ENCODE results near the gene PLXNB3.

PLXNB3 gene

DNA sequence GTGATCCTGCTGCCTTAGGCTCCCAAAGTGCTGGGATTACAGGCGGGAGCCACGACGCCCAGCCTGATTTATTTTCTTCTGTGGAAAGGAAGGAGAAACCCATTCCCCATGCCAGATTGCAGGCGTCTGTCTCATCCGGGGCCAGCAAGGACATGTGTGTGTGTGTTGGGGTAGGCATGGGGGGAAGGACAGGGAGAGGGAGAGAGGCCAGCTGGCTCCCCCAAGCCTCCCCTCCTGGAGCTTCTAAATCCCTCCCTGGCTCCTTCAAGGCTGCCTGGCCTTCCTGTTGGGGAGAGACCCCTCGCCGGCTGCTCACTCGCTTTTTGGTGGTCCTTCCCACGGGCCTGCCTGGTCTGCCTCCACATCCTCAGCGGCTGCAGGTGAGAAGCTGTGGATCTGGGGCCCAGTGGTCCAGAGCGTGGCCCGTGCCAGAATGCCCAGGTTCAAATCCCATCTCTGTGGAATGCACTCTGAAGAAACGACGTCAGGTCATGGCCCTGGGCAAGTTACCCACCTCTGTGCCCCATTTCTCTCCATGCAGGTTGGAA, 1.3 kb upstream of the PLXNB3 start:
- no peak for DNase-seq

DNA sequence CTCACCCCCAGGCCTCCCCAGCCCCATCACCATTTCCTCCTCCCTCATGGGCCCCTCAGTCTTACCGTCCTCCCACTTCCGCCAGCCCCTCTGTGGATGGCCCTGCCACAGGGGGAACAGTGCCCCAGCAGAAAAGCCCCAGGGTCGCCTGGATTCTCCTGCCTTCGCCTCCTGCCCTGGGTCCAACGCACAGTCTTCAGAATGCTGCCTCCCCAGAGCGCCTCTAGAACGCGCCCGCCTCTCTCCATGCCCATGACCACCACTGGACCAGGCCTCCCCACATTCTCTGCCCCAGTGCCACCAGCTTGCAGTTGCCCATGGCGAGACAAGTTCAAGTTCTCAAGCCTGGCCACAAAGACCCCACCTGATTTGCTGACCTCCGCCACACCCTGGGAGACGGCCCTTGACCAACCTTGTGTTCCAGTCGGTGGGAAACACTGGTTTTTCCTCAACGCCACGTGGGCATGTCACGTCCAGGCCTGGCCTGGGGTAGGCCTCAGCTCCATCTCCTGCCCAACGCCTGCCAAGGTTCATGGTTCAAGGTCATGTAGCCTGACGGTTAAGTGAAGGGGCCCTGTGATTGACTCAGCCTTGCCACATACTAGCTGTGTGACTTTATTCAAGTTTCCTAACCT, 634 bp upstream of the PLXNB3 start:
- DNase-seq, result no peak

DNA sequence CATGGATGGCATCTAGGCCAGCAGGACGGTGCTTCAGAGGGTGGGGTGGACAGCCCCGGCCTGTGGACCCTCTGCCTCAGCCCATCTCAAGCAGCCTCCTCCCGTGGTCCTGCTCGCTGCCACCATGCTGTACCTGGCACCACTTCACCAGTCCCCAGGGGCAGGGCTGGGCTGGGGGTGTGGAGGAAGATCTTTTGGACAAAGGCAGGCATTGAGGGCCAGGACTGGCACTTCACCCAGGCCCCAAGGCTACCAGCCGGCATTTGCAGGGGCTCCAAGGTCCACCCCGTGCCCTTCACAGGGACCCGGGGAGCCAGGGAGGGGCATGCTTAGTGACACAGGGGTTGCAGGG, 713 bp downstream of the PLXNB3 start:
- no peak for DNase-seq

DNA sequence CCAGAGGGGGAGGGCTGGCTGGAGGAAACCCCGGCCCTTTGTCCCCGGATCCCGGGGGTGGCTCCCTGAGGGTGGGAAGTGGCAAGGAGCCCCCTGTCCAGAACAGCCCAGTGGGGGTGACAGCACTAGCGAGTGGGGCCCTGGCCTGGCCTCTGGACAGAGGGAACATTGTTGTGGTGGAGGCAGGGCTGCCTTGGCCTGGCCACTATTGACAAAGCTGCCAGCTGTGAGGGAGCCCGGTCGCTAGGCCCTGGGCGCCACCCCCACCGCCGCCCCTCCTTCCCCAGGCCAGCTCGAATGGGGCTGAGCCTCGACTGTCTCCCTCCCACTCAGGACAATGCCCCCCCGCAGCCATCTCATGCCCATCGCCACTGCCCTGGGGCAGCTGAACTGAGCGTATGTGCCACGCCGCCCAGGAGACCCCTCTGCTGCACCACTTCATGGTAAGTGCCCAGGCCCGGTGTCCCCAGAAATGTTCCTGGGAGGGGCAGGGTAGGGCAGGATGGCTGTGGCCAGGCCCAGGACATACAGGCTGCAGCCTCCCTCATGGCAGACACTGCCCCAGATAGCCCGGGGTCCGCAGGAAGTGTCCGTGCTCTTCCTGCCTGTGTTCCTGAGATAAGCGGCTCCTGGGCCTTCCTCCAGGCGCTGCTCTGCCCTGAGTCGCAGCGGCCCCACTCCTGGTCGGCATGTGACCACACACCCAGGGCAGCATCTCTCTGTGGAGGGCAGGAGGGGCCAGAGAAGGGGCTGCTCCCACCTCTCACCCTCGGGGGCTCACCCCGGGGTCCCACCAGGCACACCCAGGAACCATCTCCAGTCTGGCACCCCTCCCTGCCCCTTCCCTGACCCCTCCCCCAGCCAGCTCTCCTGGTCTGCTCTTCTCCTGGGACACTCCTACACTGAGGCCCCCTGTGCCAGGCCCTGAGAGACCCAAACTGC, 1.4 kb downstream of the PLXNB3 start:
- no peak for DNase-seq

DNA sequence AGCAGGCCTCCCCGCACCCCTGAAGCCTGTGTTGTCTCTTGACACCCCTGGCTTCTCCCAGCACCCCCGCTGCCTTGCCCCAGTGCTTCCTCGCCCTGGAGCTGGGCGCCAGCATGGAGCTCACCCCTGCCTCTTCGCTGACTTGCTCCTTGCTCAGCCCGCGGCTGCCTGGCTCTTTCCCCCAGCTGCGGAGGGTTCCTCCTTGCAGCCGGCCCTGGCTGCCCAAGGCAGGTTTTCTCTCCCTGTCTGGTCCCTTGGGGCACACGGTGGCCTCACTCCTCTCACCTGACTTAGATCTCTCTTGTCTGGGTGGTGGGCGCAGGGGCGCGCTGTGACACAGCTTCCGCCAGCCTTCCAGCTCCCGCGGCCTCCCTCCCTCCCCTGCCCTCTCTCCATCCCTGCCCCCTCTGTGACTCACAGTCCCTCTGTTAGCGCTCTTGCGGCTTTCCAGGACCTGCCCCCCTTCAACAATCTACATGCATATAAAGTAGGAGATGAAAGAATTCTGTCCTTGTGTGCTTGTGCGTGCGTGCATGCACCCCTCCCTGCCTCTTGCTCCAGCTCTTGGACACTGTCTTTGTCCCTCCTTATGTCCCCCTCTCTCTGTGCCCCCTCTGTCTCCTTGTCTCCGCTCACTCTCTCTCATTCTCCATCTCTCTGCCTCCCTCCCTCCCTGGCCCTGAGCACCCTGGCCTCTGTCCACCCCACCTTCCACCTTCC, 2.2 kb downstream of the PLXNB3 start:
- DNase-seq, result peak; percentile 57

DNA sequence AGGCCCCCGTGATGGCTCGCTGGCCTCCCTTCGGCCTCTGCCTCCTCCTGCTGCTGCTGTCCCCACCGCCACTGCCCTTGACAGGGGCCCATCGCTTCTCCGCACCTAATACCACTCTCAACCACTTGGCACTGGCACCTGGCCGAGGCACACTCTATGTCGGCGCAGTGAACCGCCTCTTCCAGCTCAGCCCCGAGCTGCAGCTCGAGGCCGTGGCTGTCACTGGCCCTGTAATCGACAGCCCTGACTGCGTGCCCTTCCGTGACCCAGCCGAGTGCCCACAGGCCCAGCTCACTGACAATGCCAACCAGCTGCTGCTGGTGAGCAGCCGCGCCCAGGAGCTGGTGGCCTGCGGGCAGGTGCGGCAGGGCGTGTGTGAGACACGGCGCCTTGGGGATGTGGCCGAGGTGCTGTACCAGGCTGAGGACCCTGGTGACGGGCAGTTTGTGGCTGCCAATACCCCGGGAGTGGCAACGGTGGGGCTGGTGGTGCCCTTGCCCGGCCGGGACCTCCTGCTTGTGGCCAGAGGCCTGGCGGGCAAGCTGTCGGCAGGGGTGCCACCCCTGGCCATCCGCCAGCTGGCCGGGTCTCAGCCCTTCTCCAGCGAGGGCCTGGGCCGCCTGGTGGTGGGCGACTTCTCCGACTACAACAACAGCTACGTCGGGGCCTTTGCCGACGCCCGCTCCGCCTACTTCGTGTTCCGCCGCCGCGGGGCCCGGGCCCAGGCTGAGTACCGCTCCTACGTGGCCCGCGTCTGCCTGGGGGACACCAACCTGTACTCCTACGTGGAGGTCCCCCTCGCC, 3.0 kb downstream of the PLXNB3 start:
- no peak for DNase-seq

DNA sequence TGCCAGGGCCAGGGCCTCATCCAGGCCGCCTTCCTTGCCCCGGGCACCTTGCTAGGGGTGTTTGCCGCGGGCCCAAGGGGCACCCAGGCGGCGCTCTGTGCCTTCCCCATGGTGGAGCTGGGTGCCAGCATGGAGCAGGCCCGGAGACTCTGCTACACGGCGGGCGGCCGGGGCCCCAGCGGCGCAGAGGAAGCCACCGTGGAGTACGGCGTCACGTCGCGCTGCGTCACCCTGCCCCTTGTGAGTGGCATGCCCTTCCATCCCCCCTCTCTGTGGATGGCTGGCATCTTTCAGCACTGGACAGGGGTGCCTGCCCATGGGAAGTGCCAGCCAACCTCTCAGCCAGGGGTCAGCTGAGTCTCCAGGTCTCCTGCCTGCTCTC, 3.6 kb downstream of the PLXNB3 start:
- DNase-seq, result no peak

DNA sequence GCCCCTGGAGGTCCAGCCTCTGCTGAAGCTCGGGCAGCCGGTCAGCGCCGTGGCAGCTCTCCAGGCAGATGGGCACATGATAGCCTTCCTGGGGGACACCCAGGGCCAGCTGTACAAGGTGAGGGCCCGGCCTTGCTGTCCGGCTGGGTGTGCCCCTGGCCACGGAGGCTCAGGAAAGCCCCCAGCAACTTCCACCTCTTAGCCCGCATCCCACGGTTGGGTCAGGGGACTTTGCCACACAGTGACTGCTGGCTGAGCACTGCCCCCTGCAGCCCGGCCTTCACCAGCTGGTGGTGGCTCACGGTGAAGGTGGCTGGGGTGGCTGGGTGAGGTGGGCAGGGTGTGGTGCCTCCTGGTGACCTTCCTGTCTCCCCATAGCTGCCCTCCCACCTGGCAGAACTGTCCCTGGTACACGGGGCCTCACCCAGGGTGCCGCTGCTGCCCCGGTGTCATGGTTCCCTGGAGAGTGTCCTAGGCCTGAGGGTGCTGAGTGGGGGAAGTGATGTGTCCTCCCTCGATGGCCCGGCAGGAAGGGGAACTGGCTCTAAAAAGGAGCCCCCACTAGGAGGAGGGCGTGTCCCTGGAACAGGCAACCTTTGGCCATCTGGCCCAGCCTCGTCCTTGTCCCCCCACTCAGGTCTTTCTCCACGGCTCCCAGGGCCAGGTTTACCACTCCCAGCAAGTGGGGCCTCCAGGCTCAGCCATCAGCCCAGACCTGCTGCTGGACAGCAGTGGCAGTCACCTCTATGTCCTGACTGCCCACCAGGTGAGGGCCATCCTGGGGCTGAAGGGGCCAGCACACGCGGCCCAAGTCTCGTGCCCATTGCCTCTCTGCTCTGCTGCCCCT, 4.5 kb downstream of the PLXNB3 start:
- no peak for DNase-seq

DNA sequence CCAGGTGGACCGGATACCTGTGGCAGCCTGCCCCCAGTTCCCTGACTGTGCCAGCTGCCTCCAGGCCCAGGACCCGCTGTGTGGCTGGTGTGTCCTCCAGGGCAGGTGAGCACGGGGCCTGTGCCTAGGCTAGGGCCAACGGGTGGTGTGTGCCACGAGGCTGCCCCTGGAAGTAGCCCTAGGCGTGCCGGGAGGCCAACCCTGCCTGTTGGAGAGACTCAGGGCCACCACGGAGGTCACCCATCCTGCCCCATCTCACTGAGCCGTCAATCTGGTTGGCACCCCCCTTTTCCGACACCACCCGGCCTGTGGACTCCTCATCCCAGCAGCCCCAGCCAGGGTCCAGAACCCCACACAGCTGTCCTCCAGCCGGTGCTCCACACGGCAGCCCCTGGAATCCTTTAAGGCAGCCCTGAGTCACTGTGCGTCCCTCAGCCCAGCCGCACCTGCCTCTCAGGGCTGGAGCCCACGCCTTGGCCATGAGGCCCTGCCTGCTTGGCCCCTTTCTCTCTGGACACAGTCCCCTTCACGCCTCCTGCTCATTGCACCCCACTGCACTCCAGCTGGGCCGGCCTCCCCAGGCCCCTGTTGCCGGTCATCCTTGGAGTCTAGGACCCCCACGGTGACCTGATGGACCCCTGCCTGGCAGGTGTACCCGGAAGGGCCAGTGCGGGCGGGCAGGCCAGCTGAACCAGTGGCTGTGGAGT, 5.3 kb downstream of the PLXNB3 start:
- no peak for DNase-seq

DNA sequence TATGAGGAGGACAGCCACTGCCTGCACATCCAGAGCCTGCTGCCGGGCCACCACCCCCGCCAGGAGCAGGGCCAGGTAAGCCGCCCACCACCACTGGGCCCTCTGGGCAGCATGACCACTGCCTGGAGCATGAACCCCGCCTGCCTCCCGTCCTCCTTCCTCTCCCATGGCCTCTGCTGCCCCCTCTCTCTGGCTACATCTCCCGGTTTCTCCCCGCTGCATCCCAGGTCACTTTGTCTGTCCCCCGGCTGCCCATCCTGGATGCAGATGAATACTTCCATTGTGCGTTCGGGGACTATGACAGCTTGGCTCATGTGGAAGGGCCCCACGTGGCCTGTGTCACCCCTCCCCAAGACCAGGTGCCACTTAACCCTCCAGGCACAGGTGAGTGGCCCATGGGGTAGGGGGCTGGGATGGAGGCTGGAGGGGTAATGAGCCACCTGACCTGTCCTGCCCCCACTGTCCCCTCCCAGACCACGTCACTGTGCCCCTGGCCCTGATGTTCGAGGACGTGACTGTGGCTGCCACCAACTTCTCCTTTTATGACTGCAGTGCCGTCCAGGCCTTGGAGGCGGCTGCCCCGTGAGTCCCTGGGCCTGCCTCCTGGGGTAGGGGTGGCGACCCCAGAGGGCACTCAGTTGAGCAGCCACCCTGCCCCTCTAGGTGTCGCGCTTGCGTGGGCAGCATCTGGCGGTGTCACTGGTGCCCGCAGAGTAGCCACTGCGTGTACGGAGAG, 6.0 kb downstream of the PLXNB3 start:
- DNase-seq, result no peak

DNA sequence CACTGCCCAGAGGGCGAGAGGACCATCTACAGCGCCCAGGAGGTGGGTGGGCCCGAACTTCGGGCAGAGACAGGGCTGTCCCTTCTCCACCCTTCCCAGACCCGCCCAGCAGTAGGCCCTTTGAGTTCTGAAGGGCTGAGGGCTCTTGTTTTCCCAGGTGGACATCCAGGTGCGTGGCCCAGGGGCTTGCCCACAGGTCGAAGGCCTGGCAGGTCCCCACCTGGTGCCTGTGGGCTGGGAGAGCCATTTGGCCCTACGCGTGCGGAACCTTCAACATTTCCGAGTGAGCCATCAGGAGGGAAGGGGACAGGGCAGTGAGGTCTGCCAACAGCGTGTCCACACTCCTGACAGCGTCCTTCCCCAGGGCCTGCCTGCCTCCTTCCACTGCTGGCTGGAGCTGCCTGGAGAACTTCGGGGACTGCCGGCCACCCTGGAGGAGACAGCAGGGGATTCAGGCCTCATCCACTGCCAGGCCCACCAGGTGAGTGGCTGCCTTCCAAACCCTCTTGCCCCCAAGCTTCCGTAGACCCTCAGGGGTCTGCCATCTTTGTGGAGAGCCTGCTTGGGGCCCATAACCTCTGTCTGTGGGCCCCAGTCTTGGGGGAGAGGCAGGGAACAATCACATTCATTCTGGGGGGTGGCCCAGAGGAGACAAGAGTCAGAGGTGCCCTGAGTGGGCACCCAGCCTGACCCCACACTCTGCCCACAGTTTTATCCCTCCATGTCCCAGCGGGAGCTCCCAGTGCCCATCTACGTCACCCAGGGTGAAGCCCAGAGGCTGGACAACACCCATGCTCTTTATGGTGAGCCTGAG, 6.8 kb downstream of the PLXNB3 start:
- no peak for DNase-seq

DNA sequence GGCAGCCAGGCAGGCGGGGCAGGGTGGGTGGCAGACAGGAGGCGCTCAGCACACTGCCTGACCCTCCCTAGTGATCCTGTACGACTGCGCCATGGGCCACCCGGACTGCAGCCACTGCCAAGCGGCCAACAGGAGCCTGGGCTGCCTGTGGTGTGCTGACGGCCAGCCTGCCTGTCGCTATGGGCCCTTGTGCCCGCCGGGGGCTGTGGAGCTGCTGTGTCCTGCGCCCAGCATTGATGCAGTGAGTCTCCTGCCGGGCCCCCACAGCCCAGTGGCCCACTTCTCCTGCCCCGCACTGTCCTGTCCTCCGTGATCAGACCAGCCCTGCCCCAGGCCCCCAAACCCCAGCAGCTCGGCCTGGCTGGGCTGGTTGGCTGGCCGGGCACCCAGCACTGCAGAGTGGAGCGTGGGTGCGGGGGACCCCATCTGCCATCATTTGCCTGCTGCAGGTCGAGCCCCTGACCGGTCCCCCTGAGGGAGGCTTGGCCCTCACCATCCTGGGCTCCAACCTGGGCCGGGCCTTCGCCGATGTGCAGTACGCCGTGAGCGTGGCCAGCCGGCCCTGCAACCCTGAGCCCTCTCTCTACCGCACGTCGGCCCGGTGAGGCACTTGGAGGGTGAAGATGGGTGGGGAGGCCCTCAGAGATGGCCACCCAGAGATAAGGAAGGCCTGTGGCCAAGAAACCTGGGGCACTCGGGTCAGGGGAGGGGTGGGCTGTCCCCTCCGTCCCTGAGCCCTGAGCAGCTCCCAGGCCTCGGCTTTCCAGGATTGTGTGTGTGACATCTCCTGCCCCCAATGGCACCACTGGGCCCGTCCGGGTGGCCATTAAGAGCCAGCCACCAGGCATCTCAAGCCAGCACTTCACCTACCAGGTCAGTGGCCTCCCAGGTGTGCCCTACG, 7.6 kb downstream of the PLXNB3 start:
- no peak for DNase-seq

DNA sequence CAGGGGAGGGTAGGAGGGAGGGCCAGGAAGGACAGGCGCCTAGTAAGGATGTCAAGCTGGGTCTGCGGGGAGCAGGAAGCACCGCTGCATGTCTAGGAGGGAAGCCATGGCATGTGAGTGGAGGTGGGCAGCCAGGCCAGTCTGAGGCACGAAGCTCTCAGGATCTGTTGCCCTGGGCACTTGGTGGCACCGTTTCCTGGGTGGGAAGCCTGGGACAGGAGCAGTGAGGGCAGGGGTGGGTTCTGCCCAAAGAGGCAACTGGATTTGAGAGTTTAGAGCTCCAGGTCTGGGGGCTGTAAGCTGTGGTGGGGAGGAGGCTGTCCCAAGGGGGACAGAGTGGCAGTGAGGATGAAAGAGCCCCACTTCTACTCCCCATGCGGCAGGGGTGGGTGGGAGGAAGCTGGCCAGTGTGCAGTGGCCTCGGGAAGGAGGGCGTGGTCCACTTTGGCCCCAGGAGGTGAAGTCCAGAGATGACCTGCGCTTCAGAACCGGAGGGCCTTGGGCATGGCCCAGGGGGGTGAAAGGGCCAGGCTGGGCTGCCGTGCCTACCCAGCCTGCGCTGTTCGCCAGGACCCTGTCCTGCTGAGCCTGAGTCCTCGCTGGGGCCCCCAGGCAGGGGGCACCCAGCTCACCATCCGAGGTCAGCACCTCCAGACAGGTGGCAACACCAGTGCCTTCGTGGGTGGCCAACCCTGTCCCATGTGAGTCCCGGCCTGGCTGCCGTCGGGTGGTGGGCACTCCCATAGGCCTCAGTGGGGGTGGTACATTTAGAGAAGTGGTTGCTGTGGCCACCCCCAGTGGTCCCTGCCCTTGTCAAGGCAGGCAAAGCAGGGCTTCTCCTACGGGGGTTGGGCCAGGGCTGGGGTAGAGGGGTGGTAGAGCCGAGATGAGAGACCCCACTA, 8.5 kb downstream of the PLXNB3 start:
- DNase-seq, result no peak

DNA sequence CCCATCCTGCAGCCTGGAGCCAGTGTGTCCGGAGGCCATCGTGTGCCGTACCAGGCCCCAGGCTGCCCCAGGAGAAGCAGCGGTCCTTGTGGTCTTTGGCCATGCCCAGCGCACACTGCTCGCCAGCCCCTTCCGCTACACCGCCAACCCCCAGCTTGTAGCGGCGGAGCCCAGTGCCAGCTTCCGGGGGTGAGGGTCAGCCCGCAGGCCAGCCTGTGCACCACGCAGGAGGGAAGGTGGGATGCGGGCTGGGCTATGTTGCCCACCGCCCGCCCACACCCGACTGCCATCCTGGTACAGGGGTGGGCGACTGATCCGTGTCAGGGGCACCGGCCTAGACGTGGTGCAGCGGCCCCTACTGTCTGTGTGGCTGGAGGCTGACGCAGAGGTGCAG, 9.2 kb downstream of the PLXNB3 start:
- no peak for DNase-seq

DNA sequence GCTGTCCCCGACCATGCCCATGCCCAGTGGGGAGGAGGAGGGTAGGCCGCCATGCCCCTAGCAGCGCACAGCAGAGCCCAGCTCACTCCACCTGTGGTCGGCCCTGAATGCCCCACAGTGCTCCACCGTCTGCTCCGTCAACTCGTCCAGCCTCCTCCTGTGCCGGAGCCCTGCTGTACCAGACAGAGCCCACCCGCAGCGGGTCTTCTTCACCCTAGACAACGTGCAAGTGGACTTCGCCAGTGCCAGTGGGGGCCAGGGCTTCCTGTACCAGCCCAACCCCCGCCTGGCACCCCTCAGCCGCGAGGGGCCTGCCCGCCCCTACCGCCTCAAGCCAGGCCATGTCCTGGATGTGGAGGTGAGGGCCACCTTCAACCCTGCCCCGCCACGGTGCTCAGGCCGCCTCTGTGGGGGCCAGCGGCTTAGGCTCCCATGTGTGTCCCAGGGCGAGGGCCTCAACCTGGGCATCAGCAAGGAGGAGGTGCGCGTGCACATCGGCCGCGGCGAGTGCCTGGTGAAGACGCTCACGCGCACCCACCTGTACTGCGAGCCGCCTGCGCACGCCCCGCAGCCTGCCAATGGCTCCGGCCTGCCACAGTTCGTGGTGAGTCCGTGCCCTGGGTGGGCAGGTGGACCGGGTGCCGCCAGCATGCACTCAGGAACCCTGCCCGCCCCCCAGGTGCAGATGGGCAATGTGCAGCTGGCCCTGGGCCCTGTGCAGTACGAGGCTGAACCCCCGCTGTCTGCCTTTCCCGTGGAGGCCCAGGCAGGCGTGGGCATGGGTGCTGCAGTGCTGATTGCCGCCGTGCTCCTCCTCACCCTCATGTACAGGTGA, 9.9 kb downstream of the PLXNB3 start:
- DNase-seq, result no peak

DNA sequence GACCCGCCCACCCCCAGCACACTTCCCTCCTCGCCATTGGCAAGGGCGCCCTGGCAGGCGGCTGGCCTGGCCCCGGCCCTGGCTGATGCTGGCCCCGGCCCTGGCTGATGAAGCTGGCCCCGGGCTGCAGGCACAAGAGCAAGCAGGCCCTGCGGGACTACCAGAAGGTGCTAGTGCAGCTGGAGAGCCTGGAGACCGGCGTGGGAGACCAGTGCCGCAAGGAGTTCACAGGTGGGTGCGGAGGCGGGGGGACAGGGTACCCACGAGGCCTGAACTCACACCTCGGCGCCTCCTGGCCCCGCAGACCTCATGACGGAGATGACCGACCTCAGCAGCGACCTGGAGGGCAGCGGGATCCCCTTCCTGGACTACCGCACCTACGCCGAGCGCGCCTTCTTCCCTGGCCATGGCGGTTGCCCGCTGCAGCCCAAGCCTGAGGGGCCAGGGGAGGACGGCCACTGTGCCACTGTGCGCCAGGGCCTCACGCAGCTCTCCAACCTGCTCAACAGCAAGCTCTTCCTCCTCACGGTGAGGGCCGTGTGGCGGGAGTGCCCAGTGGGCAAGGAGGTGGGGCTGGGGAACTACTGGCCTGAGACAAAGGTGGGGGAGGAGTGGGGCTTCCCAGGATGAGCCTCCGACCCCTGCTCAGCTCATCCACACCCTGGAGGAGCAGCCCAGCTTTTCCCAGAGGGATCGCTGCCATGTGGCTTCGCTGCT, 10.7 kb downstream of the PLXNB3 start:
- DNase-seq, result no peak

Measured in retina (tissue), 1 donor.